HUES6 (cell line): ENCODE measurements around the gene SLC13A3.
A peak's percentile ranks its signal among the peaks of the same experiment; 100 is the strongest.

ENCODE experiments used
- H3K27ac ChIP-seq: 2 replicates; pipeline ENCODE4 v1.7.0; 2013; ENCODE audit warnings: low read depth, mild to moderate bottlenecking, low read length, inconsistent platforms
- H3K27me3 ChIP-seq: 2 replicates; pipeline ENCODE4 v1.6.1; 2013; ENCODE audit warnings: low read length; ENCODE audit not compliant: control insufficient read depth, insufficient read depth
- H3K36me3 ChIP-seq: 2 replicates; pipeline ENCODE4 v1.6.1; 2013; ENCODE audit warnings: low read length; ENCODE audit not compliant: control insufficient read depth, insufficient read depth
- H3K4me1 ChIP-seq: 2 replicates; pipeline ENCODE4 v1.6.1; 2013; ENCODE audit warnings: low read length; ENCODE audit not compliant: control insufficient read depth, insufficient read depth
- H3K4me3 ChIP-seq: 2 replicates; pipeline ENCODE4 v1.5.1; 2013; ENCODE audit warnings: low read depth, low read length
- H3K9ac ChIP-seq: one replicate; pipeline ENCODE4 v1.6.1; 2013; ENCODE audit warnings: mild to moderate bottlenecking, low read length
- H3K9me3 ChIP-seq: 2 replicates; pipeline ENCODE4 v1.6.1; 2013; ENCODE audit warnings: low read depth, low read length; ENCODE audit not compliant: control insufficient read depth, insufficient read depth

SLC13A3 gene

DNA sequence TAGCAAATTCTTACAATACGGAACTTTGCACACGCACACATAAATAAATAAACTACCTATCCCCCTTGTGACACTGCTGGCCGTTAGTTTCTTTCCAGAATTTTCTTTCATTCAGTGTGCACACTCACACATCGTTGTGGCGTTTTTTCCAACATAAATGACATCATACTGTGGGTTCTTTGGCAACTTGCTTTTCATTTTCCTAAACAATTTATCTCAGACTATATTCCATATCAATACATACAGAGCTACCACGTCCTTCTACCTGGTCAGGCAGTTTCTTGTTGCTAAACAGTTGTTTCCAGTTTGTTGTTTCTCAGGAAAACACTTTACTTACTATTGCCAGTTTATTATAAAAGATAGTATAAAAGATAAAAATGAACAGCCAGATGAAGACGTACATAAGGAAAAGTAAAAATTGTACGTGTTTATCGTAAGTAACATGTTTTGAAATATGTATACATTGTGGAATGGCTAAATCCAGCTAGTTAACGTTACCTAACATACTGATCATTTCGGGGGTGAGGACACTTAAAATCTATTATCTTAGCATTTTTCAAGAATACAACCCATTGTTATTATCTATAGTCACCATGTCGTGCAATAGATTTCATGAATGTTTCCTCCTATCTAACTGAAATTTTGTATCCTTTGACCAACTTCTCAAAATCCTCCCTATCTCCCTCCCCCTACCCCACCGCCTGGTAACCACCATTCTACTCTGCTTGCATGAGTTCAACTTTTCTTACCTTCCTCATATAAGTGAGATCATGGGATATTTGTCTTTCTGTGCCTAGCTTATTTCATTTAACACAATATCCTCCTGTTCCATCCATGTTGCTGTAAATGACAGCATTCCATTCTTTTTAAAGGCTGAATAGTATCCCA lies 39.2 kb upstream of the SLC13A3 start:
- H3K4me3 ChIP-seq: peak overlapping the region; percentile 74
- peaks cover 15% of the 10 kb centered on the region for H3K36me3 ChIP-seq
- H3K27me3 ChIP-seq: no peaks in the 10 kb centered on the region
- H3K9me3 ChIP-seq: no peaks in the 10 kb centered on the region
- H3K27ac ChIP-seq: no peak overlapping the region
- no peak overlapping the region for H3K9ac ChIP-seq
- H3K4me1 ChIP-seq: peaks cover 12% of the 10 kb centered on the region; the same call in 1 of the 2 replicates

DNA sequence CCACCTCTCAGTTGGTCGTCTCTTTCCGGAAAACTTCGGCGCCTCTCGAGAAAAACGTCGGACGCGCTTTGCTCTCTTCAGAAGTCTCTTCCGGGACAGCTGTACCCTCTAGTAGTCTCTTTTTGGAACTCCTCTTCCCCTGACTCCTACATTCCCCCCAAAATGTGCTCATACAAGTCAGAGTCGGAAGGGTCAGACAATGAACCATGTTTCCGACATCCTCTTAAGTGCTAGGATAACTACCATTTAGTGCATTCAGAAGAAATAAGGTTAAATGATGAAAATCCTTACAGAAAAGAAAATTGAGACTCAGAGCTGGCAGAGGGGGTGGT lies 38.5 kb upstream of the SLC13A3 start:
- H3K9ac ChIP-seq: peak overlapping the region; percentile 82
- H3K36me3 ChIP-seq: peaks cover 22% of the 10 kb centered on the region

DNA sequence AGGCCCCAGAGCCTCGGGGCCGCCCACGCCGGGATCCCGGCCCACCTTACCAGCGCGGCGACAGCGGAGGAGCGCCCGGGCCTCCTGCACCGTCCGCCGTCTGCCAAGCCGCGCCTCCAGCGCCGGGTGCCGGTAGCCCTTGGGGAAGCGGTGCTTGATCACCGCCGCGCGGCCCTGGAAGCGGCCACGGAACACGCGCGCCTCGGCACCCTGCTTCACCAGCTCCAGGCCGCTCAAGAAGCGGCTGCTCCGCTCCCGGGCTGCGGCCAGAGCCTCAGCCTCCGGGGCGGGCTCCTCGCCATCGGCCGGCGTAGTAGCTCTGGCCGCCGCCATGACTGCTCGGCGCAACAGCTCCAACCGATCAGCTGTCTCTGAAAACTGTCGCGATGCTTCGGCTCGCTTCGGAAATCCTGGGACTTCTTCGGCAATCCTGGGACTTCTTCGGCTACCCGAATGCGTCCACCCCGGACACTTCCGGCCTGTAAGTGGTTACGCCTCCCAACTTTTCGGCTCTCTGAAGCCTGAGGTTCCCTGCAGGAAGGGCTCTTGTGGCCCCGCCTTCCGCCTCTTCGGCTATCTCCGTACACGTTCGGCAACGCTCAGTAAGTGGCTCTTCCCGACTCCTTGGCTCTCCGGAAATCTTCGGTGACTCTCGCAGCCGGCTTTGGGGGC lies 38.0 kb upstream of the SLC13A3 start, which contains the start of gene TP53RK:
TP53RK (minus strand) TSS at position 363 of the 672 bp plus-strand sequence; CDS start at position 333, 30 bp downstream.
- Histone ChIP-seq H3K27ac (peak within 1 kb of the TSS; percentile 72; the same call in 1 of the 2 replicates), H3K36me3 (peaks cover 23% of the 10 kb centered on the region), H3K4me1 (peaks cover 11% of the 10 kb centered on the region; the same call in 1 of the 2 replicates)

More for the DNA sequence above, 38.5 kb upstream of the SLC13A3 start:
- Histone ChIP-seq H3K4me3 (peak overlapping the region; percentile 74), H3K9me3 (no peaks in the 10 kb centered on the region), H3K27me3 (no peaks in the 10 kb centered on the region), H3K4me1 (peaks cover 12% of the 10 kb centered on the region; the same call in 1 of the 2 replicates), H3K27ac (no peak overlapping the region; the same call in 1 of the 2 replicates)

DNA sequence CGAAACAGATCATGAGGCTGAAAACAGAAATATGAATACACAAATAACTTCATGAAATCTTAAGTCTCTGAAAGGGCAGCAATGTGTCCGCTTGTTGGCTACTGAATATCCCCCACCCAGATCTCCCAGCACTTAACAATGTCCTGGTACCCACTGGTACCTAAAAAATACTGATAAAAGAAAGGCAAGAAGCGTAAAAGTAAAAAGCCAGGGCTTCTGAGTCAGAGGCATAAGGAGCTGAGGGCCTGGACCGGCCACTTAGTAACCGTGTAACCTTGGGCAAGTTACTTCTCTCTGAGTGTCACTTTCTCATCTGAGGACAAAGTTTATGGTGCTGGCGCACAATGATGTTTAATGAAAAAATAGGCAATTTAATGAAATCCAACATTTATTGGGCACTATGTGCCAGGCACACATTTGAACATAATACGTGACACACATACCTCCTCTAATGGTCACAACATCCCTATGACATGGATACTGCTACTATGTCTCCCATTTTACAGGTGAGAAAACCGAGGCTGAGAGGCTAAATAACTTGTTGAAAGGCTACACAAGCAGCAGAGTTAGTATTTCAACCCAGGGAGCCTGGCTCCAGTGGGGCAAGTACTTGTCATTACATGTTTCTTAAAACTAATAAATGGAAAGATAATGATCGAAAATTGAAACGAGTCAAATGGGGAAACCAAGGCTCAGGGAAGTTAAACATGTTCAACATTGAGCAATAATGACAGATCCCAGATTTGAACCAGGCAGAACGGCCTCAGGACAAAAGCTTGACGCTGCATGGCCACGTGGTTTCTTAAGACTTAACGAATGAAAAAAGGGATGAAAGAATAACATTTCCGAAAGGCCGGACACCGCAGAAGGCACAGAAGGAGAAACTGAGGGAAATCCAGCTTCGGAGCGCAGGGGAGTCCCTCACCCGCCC lies 37.2 kb upstream of the SLC13A3 start:
- Histone ChIP-seq H3K4me3 (peak overlapping the region; percentile 82), H3K27me3 (no peaks in the 10 kb centered on the region), H3K9ac (peak overlapping the region; percentile 94), H3K4me1 (peaks cover 14% of the 10 kb centered on the region), H3K9me3 (no peaks in the 10 kb centered on the region), H3K27ac (peak overlapping the region; percentile 72; the same call in 1 of the 2 replicates), H3K36me3 (peaks cover 23% of the 10 kb centered on the region)

More for the DNA sequence above, 38.0 kb upstream of the SLC13A3 start, which contains the start of gene TP53RK:
- no peaks in the 10 kb centered on the region for H3K27me3 ChIP-seq
- no peaks in the 10 kb centered on the region for H3K9me3 ChIP-seq
- peak within 1 kb of the TSS; percentile 82 for H3K4me3 ChIP-seq
- H3K9ac ChIP-seq: peak within 1 kb of the TSS; percentile 94

DNA sequence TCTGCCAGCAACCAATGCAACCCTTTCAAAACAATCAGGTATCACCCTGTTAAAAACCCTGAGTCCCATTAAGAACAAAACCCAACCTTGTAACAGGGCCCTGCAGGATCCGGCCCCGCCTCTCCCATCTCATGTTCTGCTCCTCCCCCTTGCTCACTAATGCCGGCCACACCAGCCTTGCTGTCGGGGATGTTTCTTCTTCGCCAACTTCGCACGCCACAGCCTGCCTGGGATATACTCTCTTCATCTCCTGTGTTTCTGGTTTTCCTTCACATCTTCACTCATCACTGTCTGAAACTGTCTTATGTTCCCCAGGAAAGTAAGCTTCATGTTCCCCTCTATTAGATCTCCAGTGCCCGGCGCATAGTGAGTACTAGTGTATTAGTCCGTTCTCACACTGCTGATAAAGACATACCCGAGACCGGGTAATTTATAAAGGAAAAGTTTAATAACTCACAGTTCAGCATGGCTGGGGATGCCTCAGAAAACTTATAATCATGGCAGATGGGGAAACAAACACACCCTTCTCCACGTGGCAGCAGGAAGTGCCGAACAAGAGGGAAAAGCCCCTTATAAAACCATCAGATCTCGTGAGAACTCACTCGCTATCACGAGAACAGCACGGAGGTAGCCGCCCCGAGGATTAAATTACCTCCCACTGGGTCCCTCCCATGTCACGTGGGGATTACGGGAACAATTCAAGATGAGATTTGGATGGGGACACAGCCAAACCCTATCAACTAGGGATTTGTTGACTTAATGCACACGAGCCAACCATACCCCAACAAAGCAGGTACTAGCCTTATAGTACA lies 32.9 kb upstream of the SLC13A3 start:
- no peak overlapping the region for H3K27ac ChIP-seq
- peak overlapping the region; percentile 72 for H3K4me3 ChIP-seq
- H3K9me3 ChIP-seq: no peaks in the 10 kb centered on the region
- H3K27me3 ChIP-seq: no peaks in the 10 kb centered on the region
- H3K4me1 ChIP-seq: peaks cover 37% of the 10 kb centered on the region
- H3K9ac ChIP-seq: peak overlapping the region; percentile 74
- peaks cover 33% of the 10 kb centered on the region for H3K36me3 ChIP-seq

DNA sequence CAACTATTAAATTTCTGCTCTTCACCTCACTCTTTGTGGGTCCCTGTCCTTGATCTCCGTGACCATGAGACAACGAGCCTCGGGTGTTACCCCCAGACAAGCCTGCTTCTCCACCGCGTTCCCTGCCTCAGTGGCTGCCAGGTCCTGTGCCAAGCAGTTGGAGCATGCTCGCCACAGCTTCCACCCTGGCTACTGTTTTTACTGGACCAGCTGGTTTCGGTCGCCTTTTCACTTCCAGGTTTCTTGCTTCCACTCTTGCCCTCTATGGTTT lies 32.3 kb upstream of the SLC13A3 start:
- H3K4me1 ChIP-seq: peaks cover 37% of the 10 kb centered on the region
- H3K27ac ChIP-seq: no peak overlapping the region
- no peaks in the 10 kb centered on the region for H3K27me3 ChIP-seq
- peak overlapping the region; percentile 74 for H3K9ac ChIP-seq
- peak overlapping the region; percentile 72 for H3K4me3 ChIP-seq
- no peaks in the 10 kb centered on the region for H3K9me3 ChIP-seq
- peaks cover 33% of the 10 kb centered on the region for H3K36me3 ChIP-seq

DNA sequence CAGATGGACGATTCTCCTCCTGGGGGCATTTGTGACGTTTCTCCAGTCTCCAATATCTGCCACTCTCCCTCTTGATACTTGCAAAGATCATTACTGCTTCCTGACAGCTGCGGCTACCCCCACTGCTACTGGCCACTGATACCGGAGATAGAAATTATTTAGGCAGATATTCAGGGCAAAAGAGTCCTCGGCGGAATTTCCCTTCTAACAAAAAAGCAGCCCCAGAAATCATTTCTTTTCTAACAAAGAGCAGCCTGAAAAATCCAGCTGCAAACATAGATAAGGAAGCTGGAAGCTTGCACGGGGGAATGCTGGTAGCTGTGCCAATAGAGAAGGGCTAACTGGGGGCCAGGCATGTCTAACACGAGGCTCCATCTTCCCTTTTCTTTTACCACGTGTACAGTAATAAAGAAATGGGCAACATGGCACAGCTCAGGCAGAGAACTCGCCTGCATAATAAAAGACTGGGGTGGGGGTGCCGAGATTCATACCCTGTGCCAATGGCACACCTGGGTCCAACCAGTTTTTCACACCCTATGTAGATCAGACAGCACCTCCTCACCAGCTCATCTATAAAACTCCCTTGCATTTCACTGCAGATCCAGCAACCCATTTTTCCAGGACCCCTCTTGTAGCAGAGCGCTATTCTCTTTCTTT lies 31.9 kb upstream of the SLC13A3 start:
- peaks cover 33% of the 10 kb centered on the region for H3K36me3 ChIP-seq
- H3K9me3 ChIP-seq: no peaks in the 10 kb centered on the region
- peak overlapping the region; percentile 74 for H3K9ac ChIP-seq
- H3K27ac ChIP-seq: no peak overlapping the region
- peaks cover 35% of the 10 kb centered on the region for H3K4me1 ChIP-seq
- H3K27me3 ChIP-seq: no peaks in the 10 kb centered on the region
- H3K4me3 ChIP-seq: peak overlapping the region; percentile 72

DNA sequence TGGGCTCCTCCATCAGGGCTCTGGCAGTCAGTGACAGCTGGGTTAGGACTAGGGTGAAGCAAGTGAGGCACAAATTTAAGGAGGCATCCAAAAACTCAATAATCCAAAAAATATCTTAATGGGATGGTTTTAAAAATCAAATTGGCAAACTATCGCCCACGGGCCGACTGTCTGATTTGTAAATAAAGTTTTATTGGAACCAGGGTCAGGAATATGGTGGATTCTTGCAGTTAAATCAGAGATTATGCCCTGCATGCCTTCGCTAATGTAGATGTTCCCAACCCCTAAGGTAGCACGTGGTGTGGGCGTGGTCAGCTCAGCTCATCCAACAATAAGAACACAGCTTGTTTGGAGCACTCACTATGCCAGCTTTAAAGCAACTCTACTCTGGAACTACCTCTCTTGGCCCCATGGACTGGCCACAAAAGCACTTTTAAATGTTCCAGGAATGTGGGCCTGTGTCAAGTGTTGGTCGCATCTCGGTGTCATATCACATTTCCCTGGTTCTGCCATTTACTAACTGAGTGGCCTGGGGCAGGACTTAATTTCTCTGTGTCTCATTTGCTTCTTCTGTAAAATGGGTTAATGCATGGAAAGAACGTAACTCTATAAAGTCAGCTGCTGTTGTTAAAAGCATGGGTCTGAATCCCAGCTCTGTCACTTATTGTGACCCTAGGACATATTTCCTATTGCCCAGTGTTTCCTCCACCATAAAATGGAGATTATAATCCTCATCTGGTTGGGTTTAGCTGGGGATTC lies 31.0 kb upstream of the SLC13A3 start:
- Histone ChIP-seq H3K9ac (no peak overlapping the region), H3K36me3 (peaks cover 33% of the 10 kb centered on the region), H3K27me3 (no peaks in the 10 kb centered on the region), H3K4me3 (no peak overlapping the region), H3K4me1 (peaks cover 29% of the 10 kb centered on the region), H3K27ac (no peak overlapping the region), H3K9me3 (no peaks in the 10 kb centered on the region)

DNA sequence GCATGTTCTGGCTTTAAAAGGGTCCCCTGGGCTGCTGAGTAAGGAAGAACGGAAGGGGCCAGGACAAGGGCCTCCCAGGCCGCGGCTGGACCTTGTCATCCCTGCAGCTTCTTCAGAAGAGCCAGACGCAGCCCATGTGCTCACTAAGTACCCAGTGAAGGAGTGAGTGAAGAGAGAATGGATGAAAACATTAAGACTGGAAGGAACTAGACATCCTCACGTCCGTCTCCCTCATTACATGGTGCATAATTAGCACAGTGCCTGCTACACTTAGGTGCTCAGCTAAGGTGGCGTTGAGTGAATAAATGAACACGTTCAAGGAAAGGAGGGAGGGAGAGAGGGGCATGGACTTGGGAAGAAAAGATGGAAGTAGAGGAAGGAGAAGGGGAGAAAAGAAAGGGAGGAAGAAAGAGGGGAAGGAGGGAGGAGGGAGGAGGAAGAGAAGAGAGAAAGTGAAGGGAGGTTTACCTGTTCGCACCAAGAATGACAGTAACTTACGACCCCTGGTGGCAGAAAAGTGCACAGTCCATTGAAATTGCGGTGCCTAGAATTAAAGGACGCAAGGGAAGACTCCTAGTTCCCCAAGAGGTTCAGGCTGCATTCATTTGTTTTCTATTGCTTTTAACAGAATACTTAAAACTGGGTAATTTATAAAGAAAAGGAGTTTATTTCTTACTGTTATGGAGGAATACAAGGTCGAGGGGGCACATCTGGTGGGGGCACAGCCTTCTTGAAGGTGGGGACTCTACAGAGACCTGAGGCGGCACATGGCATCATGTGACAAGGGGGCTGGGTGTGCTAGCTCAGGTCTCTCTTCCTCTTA lies 30.0 kb upstream of the SLC13A3 start:
- peaks cover 29% of the 10 kb centered on the region for H3K4me1 ChIP-seq

More for the DNA sequence above, 30.0 kb upstream of the SLC13A3 start:
- Histone ChIP-seq H3K27me3 (no peaks in the 10 kb centered on the region), H3K27ac (no peak overlapping the region), H3K9ac (no peak overlapping the region), H3K9me3 (no peaks in the 10 kb centered on the region), H3K36me3 (peaks cover 26% of the 10 kb centered on the region), H3K4me3 (no peak overlapping the region)
